Measurements from ENCODE around the gene UCN.
"Not testable (repeated sequence)": the region's sequence is repeated elsewhere in the genome, so short reads cannot be mapped to it uniquely, and the experiment has no call there.

UCN gene

GRCh38 chr2:27284996-27285395 is 23.2 kb downstream of the UCN start:
- no peak for DNase-seq (ENCODE audit: low read depth, low spot score)

GRCh38 chr2:27282892-27283291 is 25.4 kb downstream of the UCN start:
- no peak for DNase-seq (ENCODE audit: low read depth, low spot score)

GRCh38 chr2:27281855-27282559 is 26.2 kb downstream of the UCN start, which contains the start of gene TRIM54:
TRIM54 (plus strand) TSS chr2:27282429; CDS start chr2:27282732, 303 bp downstream.
- DNase-seq (ENCODE audit: low read depth, low spot score), result no peak

- no peak for DNase-seq (ENCODE audit: low read depth, low spot score)
Observed at GRCh38 chr2:27281442-27281841, 26.8 kb downstream of the UCN start.

- no peak for DNase-seq (ENCODE audit: low read depth, low spot score)
Observed at GRCh38 chr2:27280826-27281225, 27.4 kb downstream of the UCN start.

GRCh38 chr2:27278010-27278409 is 30.2 kb downstream of the UCN start:
- no peak for DNase-seq (ENCODE audit: low read depth, low spot score)

- no peak for DNase-seq (ENCODE audit: low read depth, low spot score)
Observed at GRCh38 chr2:27275211-27276150, 32.8 kb downstream of the UCN start, which contains the start of gene DNAJC5G. DNAJC5G (plus strand) TSS chr2:27275433; CDS start chr2:27276729, 1,296 bp downstream.

GRCh38 chr2:27272537-27273522 is 35.4 kb downstream of the UCN start:
- not testable (repeated sequence) for DNase-seq (ENCODE audit: low read depth, low spot score)

- DNase-seq (ENCODE audit: low read depth, low spot score), result no peak
Observed at GRCh38 chr2:27271631-27272340, 36.5 kb downstream of the UCN start.

GRCh38 chr2:27270670-27271069 is 37.6 kb downstream of the UCN start:
- no peak for DNase-seq (ENCODE audit: low read depth, low spot score)

- no peak for DNase-seq (ENCODE audit: low read depth, low spot score)
Observed at GRCh38 chr2:27270131-27270530, 38.1 kb downstream of the UCN start.

- not testable (repeated sequence) for DNase-seq (ENCODE audit: low read depth, low spot score)
Observed at GRCh38 chr2:27268296-27268695, 39.9 kb downstream of the UCN start.

GRCh38 chr2:27265536-27265870 is 42.7 kb downstream of the UCN start:
- DNase-seq (ENCODE audit: low read depth, low spot score), result no peak

- DNase-seq (ENCODE audit: low read depth, low spot score), result no peak
Observed at GRCh38 chr2:27264753-27265535, 43.3 kb downstream of the UCN start.

GRCh38 chr2:27264253-27264752 is 43.9 kb downstream of the UCN start:
- DNase-seq (ENCODE audit: low read depth, low spot score), result no peak

- no peak for DNase-seq (ENCODE audit: low read depth, low spot score)
Observed at GRCh38 chr2:27263287-27264252, 44.7 kb downstream of the UCN start.

- no peak for DNase-seq (ENCODE audit: low read depth, low spot score)
Observed at GRCh38 chr2:27262379-27263286, 45.6 kb downstream of the UCN start, which contains the start of gene SLC30A3. SLC30A3 (minus strand) TSS chr2:27263047; CDS start chr2:27262906, 141 bp downstream.
